Measurements from ENCODE around the gene NARS2.
"Not testable (repeated sequence)": the region's sequence is repeated elsewhere in the genome, so short reads cannot be mapped to it uniquely, and the experiment has no call there.

Gene NARS2

GRCh38 chr11:78472382-78472781 lies 102.3 kb downstream of the NARS2 start:
- no peak for DNase-seq

- no peak for DNase-seq
These were observed 103.7 kb downstream of the NARS2 start for GRCh38 chr11:78470861-78471442.

DNA sequence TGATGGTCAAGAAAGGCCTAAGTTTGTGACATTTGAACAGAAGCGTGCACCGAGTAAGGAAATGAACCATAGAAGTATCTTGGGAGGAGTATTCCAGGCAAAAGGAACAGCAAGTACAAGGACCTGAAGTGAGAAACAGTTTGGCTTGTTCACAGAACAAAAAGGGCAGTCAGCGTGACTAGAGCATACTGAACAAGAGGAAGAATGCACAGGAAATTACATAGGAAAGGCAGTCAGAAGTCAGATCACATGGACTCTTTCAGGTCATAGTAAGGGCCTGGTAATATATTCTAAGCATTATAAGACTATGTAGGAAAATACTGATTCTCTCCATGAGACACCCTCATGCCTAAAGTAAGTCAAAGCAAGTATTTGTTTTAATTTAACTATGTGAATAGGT lies 104.8 kb downstream of the NARS2 start:
- DNase-seq, result no peak

GRCh38 chr11:78467931-78468330 lies 106.7 kb downstream of the NARS2 start:
- DNase-seq, result no peak

GRCh38 chr11:78467370-78467769 lies 107.3 kb downstream of the NARS2 start:
- DNase-seq, result no peak

GRCh38 chr11:78465169-78465942 lies 109.3 kb downstream of the NARS2 start:
- DNase-seq, result peak; percentile 63

- not testable (repeated sequence) for DNase-seq
These were observed 109.9 kb downstream of the NARS2 start for GRCh38 chr11:78464787-78465168.

DNA sequence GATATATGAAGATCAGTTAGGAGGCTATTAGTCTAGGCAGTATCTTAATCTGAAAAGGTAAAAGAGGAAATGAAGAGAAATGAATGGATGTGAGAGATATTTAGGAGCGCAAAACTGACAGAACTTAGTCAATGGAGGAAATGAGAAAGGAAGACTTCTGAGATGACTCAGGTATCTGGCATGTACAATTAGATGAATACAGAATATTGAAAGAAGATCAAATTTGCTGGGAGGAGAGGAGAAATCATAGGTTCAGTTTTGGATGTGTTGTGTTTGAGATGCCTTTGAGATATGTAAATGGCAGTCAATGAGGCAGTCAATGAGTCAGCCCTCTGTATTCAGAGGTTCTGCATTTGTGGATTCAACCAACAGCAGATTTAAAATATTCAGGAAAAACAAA lies 114.2 kb downstream of the NARS2 start:
- DNase-seq, result no peak

DNA sequence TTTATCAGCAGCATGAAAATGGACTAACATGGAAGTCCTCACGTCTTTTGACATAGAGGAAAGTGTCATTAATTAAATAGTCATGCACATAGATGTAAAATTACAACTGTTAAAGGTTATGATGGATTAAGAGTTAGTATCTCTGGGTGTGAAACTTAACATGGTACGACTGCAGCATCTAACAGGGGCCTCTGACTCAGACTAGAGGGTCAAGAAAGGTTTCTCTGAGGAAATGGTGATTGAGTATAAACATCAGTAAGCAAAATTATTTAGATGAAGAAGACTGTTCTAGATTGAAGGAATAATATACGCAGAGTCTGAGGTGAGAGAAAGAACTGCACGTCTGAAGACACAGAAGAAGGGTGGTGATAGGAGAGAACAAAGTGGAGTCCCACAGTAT lies 114.9 kb downstream of the NARS2 start:
- DNase-seq, result no peak

DNA sequence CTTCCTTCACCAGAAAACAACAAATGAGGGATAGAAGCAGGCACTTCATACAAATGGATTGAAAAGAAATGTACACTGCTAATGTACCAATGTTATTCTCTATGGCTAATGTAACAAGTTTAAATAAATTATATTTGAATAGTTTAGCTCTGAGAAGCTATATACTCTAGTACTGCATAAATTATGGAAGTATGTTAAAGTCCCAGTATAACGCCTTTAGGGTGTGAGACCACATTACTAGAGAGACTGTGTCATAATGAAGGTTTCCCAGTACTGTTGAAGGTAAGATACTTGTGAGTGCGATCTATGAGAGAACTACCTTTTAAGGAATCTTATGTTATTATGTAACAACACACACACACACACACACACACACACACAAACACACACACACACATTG lies 117.2 kb downstream of the NARS2 start:
- DNase-seq, result no peak

DNA sequence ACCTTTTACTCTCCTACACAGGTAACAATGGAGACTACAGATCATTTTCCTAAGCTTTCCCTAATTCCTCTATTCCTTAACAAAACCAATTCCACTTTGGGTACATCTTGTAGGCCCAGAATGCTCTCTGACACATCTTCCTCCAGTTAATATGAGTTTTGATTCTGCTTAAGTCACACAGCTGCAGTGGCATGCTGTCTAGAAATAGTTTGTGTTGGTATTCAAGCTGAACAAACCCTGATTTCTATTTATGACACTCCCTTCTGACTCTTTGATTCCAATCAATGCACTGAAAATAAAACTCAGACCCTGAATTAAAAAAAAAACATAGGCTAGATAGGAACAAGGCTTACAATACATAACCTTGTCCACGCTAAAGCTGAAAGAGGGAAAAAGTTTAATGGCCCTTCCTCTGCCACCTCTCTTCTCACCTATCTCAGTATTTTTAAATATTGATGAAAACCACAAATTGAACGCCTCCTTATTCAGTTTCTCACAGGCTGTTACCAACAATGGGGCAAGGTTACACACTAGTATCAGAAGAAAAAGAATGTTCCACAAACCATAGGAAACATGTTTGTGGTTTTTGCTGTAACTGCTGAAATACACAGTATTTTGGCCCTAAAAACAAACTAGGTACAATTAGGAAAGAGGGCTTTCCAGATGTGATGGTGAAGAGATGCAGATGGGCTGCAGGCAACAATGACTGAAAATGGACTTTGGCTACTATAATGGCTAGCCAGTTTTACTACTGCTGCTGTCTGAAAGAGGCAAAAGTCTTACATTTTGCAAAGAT lies 121.3 kb downstream of the NARS2 start:
- no peak for DNase-seq

- DNase-seq, result no peak
These were observed 123.1 kb downstream of the NARS2 start for GRCh38 chr11:78451371-78452150.

GRCh38 chr11:78450866-78451265 lies 123.8 kb downstream of the NARS2 start:
- no peak for DNase-seq

DNA sequence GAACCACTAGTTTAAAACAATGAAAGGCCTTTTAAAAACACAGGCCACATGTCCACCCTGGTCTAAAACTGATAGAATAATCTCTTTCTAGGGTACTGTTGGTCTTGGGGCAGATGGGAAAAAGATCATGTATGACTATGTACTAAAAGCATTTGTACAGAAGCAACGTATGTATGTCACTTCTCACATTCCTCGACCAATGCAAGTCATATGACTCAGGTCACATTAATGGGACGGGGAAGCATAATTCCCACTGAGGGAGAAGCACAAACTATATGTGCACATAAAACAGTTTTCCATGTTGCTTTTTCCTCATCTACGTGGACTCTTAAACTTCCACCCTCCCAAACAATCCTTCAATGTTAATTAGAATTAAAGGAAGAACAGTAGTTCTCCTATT lies 124.8 kb downstream of the NARS2 start:
- no peak for DNase-seq

- no peak for DNase-seq
These were observed 128.5 kb downstream of the NARS2 start for GRCh38 chr11:78446210-78446609.

DNA sequence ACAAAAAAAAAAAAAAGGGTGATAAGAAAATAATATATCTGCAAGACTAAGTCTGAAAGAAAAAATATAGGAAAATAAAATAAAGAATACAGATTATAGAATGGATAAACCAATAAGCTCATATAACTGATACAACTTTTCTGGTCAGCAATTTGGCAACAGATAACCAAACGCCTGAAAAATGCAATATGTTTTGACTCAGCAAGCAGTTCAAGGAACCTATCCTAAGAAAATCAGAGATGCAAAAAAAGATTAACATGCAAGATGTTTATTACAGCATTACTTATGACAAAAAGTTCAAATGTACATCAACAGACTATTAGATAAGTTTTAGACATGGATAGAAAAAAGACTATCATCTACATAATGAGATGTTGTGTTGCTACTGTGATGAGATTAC lies 129.9 kb downstream of the NARS2 start:
- DNase-seq, result no peak

GRCh38 chr11:78441956-78442355 lies 132.7 kb downstream of the NARS2 start:
- no peak for DNase-seq

DNA sequence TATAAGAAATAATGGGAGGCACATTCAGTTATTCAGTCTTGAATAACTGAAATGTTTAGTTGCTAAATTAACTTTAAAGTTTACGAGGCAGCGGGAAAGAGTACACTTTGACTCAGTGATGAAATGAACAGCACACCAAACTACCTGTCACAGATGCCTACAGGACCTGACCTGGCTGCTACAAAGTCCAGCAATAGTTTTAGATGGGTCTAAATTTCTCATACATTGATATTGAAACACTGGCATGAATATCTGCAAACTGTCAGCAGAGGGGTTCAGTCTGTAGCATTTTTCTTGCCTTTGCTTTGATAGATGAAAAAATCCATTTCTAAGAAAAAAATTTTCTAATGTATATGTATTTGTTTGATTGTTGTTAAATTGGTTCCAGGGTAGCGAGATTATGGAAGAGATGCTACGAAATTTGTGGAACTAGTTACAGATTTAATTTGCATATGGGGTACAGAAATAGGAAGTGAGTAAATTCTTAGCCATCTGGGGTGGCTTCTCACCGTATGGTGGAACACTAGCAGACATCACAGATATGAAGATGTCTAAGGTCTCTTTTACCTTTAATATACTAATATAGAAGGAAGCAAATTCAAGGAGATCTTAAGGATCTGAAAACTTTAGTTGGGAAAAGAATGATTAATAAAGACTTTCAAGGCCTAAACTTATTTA lies 136.2 kb downstream of the NARS2 start:
- DNase-seq, result no peak

DNA sequence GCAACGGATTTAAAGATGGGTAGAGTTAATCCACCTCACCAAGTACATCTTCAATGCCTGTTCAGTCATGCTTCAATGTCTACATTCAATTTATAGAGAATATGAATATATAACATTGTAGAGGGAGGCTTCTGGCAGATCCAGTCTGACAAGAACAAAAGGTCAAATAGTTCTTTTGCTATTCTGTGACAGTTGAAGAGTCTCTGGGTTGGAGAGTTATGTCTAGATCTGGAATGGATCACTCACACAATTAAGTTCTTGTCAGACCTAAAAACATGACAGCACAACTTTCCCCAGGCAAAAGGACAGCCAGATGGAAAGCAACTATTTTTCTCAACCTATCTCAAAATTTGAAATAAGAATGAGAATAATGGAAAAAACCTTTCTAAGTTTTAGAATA lies 141.7 kb downstream of the NARS2 start:
- DNase-seq, result no peak

GRCh38 chr11:78432058-78432515 lies 142.6 kb downstream of the NARS2 start:
- no peak for DNase-seq

DNA sequence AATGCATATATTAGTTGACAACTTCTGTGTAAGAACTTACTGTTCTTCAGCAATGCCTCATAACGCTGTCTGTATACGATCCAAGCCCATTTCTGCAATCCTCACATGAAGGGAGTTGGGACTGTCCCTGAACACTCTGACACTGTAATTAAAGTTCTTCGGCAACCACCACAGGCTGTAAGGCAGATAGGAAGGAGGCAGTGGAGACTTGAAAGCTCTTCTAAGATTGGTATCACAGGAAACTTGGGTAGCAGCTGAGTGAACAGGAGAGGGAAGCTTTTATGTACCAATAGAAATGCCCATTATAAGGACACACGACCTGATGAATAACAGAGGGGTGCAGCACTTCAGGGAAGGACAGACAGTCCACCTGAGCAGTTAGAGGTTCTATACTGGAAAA lies 145.0 kb downstream of the NARS2 start:
- DNase-seq, result no peak

DNA sequence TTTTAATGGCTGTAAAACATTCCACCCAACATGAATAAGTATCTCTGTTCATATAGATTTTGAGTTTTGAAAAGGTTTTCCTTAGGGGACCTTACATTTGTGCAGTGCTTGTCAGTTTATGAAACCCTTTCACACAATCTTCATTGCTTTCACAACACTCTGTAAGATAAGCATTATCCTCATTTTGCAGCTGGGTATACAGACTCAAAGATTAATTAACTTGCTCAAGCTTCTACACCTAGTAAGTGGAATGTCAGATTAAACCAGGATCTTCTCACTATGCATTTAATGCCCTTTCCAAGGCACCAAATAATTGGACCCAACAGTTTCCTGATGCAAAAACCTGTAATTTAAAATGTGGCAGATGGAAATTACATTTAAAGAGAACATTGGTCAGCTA lies 145.5 kb downstream of the NARS2 start:
- no peak for DNase-seq

GRCh38 chr11:78428773-78429172 lies 145.9 kb downstream of the NARS2 start:
- no peak for DNase-seq
